NB4 (cell line): Measurements from ENCODE around the gene MIDN.

Experiments
- DNase-seq: peaks from one replicate; pipeline ENCODE4 v3.0.0; 2010; ENCODE audit warnings: low read depth
- H3K4me3 ChIP-seq: one replicate; pipeline ENCODE4 v1.5.1; 2011; ENCODE audit warnings: mild to moderate bottlenecking, low read depth, low read length, moderate library complexity
- MYC ChIP-seq: IDR thresholded peaks from 2 replicates; pipeline ENCODE4 v1.6.1; 2011; ENCODE audit warnings: low read depth, low read length
- POLR2A ChIP-seq: IDR thresholded peaks from 2 replicates; pipeline ENCODE4 v1.6.1; 2011; ENCODE audit warnings: mild to moderate bottlenecking; ENCODE audit not compliant: insufficient read length; ENCODE audit errors: extremely low read depth
- TF ChIP-seq, protein P1 (sequence below): IDR thresholded peaks from 2 replicates; pipeline ENCODE4 v1.6.1; 2011; ENCODE audit warnings: low read depth, low read length
- TF ChIP-seq, protein P2 (sequence below): IDR thresholded peaks from one replicate; pipeline ENCODE4 v1.5.1; 2012; ENCODE audit warnings: low read depth, low read length

The MIDN gene

DNA sequence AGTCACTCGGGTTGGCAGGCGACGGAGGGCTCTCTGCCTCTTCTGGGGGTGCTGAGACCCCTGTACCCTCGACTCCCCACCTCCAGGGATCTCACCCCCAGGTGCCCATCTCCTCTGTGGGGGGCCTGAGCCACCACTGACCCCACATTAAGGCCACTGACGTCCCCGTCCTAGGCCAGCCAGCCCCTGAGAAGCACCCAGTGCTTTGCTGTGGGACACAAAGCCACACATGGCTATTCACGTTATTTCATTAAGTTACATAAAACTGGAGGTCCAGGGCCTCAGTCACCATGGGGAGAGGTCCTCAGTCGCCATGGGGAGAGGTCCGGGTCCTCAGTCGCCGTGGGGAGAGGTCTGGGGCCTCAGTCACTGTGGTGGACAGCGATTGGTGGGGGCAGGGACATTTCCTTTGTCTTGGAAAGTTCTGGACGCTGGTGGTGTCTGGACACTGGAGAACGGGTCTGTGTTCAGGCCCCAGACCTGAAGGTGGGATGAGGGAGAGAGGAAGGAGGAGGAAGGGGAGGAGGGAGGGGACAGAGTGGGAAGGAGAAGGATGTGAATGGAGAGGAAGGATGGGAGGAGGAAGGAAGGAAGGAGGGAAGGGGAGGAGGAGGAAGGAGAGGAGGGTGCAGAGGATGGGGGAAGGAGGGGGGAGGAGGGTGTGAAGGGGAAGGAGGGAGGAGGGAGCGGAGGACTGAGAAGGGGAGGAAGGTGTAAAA lies 33.3 kb downstream of the MIDN start:
- DNase-seq: no peak
- no peak overlapping the region for H3K4me3 ChIP-seq
- TF ChIP-seq MYC (no peak), POLR2A (no peak)
- TF ChIP-seq, protein P1, sequence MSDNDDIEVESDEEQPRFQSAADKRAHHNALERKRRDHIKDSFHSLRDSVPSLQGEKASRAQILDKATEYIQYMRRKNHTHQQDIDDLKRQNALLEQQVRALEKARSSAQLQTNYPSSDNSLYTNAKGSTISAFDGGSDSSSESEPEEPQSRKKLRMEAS: no peak
- TF ChIP-seq, protein P2, sequence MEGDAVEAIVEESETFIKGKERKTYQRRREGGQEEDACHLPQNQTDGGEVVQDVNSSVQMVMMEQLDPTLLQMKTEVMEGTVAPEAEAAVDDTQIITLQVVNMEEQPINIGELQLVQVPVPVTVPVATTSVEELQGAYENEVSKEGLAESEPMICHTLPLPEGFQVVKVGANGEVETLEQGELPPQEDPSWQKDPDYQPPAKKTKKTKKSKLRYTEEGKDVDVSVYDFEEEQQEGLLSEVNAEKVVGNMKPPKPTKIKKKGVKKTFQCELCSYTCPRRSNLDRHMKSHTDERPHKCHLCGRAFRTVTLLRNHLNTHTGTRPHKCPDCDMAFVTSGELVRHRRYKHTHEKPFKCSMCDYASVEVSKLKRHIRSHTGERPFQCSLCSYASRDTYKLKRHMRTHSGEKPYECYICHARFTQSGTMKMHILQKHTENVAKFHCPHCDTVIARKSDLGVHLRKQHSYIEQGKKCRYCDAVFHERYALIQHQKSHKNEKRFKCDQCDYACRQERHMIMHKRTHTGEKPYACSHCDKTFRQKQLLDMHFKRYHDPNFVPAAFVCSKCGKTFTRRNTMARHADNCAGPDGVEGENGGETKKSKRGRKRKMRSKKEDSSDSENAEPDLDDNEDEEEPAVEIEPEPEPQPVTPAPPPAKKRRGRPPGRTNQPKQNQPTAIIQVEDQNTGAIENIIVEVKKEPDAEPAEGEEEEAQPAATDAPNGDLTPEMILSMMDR: no peak

DNA sequence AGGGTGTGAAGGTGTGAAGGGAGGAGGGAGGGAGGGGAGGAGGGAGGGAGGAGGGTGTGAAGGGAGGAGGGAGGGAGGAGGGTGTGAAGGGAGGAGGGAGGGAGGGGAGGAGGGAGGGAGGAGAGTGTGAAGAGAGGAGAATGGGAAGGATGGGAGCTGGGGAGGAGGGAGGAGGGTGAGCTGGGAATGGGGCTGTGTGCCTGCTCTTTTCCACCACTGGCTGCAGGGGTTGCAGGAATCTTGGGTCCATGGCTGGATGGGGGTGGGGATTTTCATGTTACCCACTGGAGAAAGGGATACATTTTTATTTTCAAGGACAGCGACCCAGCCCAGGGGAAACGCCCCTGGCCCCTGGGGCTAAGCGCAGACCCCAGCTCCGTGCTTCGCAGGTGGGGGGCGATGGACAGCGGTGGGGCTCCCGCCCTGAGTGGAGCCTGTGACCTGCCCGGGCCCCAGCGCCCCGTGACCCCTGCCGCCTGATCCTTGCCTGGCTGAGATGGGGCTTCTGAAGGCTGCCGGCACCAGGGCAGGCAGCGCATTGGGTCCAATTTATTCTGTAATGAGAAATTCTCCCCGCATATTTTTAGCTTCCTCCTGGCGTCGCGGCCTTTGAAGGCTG lies 34.3 kb downstream of the MIDN start:
- no peak overlapping the region for H3K4me3 ChIP-seq
- TF ChIP-seq POLR2A (no peak), MYC (no peak)
- TF ChIP-seq, protein P1: no peak
- TF ChIP-seq, protein P2: no peak
- no peak for DNase-seq

DNA sequence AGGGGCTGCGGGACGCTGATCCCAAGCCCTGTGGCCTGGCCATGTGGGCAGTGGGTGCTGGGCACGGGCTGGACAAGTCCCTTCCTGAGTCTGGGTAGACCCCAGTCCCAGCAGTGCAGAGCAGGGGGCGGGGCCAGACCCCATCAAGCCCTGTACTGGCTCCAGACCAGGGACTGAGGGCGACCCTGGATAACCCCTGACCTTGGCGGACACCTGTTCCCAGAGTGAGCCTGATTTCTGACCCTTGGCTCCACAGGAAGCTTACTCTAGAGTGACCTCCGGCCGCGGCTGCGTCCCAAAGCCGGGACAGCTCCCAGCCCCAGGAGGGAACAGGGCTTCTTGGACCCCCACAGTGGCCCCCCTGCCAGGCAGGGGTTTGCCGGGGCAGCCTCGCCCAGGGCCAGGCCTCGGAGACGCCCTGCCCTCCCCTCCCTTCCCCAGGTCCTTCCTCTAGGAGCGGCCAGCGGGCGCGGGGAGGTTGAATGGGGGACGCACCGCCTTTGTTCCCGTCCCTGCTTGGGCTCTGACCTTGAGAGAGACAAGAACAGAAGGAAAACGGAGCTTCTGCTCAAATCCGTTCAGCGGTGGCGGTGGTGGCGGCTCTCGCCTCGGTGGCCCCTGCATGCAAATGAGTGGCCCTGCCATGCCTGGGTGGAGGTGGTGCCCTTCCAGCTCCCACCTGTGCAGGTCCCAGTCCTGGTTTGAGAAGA lies 35.0 kb downstream of the MIDN start:
- DNase-seq: no peak
- TF ChIP-seq POLR2A (no peak), MYC (no peak)
- TF ChIP-seq, protein P1: no peak
- TF ChIP-seq, protein P2: no peak
- H3K4me3 ChIP-seq: no peak overlapping the region

DNA sequence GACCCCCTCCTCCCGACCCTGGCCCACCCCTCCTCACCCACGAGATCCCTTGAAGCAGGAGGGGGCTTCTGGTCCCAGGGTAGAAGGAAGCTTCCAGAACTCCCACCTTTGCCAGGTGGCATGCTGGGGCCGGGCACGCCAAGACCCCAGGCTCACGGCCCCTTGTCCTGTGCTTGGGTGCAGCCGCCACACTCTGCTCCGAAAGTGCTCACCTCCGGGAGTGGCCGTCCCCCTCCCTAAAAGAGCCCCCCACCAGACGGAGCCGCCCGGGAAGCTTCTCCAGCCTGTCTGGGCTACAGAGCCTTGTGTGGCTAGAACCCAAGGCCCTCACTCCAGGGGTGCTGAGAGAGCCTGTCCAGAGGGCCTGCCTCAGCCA lies 35.5 kb downstream of the MIDN start:
- no peak for DNase-seq
- no peak overlapping the region for H3K4me3 ChIP-seq
- no peak for TF ChIP-seq POLR2A
- TF ChIP-seq, protein P2: no peak
- TF ChIP-seq, protein P1: no peak
- no peak for TF ChIP-seq MYC

DNA sequence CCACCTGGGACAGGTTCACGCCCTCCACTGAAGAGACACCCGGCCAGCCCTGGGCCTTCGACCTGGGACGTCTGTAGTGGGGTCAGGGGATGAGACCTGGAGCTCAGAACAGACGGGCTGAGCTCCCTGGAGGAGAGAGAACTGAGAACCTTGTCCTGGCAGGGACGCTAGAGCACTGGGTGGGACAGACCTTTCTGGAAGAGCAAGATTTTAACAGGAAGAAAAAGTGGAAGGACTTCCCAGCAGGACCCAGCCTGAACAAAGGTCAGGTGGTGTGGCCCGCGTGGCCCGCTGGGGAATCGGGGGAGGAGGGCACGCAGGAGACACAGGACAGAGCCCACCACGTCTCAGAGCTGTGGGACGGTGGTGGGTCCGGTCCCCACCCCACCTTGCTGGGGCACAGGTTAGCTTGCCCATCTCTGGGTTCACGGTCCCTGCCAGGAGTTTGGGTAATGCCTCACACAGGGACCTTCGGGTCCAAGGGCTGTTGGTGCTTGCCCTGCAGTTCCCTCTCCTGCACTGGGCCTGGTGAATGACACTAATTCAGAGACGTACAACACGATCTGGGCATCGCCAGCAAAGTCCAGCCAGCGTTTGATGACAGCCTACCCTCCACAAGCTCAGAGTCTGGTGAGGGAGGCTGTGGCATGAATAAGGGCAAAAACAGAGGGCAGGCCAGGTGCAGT lies 36.1 kb downstream of the MIDN start:
- TF ChIP-seq, protein P1: no peak
- TF ChIP-seq, protein P2: no peak

More for the DNA sequence above, 36.1 kb downstream of the MIDN start:
- DNase-seq: no peak
- H3K4me3 ChIP-seq: no peak overlapping the region
